ENCODE results near the gene NDUFB4.
"Not testable (repeated sequence)": the region's sequence is repeated elsewhere in the genome, so short reads cannot be mapped to it uniquely, and the experiment has no call there.

NDUFB4 gene

DNA sequence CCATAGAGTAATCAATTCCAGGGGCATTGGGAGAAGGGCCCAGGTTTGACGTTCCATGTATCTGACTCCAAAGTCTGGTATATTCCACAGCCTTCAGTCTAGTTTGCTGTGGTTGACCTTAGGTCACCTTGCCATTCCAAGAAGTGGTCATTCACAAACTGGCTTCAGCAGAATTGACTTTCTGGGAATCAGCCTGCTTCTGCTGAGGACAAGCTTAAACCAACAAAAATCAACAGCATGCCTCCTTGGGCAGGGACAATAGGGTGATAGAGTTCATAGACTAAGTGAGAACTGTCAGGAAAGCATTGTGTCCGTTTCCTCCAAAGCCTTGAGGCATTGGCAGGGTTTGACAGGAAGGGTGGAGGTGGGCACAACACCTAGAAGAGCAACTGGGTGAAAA is 24.1 kb upstream of the NDUFB4 start:
- DNase-seq: no peak

- DNase-seq: no peak
These were observed 8.7 kb upstream of the NDUFB4 start for GRCh38 chr3:120587332-120587975.

- no peak for DNase-seq
These were observed 384 bp upstream of the NDUFB4 start for GRCh38 chr3:120595788-120596115.

GRCh38 chr3:120596853-120597223 is 702 bp downstream of the NDUFB4 start:
- DNase-seq: no peak

DNA sequence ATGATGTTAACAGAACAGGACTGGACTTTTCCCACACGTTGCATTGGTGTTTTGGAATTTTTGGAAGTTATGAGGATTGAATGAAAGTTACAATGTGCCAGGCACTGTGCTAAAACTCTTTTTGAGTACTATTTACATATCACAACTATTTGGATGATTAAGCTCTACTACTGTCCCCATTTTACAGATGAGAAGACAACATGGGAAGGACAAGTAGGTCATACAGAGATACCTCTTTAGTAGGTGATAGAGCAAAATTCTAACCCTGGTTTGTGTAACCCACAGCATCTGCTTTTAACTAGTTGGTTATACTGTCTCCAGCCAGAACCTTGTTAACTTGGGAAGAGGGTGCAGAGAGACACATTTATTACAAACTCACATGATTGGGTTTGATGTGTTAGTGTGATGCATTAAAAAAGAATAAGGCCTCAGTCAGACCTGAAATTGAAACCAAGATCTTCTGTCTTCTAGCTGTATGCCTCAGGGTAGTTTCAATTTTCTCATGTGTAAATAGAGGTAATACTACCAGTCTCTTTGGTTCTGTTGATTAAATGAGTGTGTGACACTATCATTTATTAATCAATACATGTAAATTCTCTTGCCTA is 1.4 kb downstream of the NDUFB4 start:
- DNase-seq: no peak

- DNase-seq: no peak
These were observed 3.1 kb downstream of the NDUFB4 start for GRCh38 chr3:120599211-120599610.

GRCh38 chr3:120601554-120601953 is 5.4 kb downstream of the NDUFB4 start:
- no peak for DNase-seq

DNA sequence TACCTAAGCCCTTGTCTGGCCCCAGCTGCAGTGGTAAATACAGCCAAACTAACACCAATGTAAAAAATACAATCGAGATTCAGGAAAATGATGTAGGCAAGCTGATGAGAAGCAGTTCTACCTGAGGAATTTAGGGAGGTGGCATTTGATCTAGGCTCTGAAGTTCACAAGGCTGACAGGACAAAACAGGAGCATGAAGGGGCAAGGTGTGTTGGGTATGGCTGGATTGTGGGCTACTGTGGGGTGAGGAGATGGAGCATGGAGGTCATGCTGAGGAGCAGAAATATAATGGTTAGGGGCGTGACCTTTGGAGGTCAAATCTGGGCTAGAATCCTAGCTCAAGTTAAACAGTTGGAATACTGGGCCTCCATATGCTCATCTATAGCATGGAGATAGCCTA is 6.5 kb downstream of the NDUFB4 start:
- DNase-seq: no peak

DNA sequence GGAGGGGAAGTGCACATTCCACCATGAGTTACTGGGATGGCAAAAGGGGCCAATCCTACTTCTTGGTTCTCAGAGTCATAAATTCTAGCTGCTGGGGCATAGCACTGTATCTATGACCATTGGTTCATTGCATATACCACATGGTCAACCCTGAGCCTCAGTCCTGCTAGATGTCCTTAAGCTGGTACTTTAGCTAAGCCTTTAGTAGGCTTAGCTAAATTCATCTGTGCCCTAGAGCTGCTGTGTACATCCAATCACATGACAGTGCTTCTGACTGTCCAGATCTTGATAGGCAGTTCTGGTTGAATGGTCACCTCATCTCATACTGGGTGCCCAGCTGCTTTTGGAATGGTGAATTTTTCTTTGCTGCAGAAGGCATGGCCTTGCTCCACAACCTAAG is 8.2 kb downstream of the NDUFB4 start:
- DNase-seq: no peak

DNA sequence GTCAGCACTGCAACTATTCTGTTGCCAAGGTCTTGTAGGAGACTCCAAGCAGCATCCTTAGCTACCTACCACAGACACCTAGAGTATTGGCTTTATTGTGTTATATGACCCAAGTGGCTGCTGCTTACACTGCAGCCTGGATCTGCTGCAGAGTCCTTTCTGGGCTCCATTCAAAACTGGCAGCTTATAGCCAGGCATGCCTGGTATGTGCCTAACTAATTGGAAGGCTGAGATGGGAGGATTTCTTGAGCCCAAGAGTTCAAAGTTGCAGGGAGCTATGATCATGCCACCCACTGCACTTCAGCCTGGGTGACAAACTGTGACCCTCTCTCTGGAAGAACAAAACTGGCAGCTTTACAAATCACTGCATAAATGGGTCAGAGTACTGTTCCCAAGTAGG is 8.6 kb downstream of the NDUFB4 start:
- no peak for DNase-seq

GRCh38 chr3:120608506-120608905 is 12.4 kb downstream of the NDUFB4 start:
- DNase-seq: no peak

GRCh38 chr3:120614765-120615164 is 18.6 kb downstream of the NDUFB4 start:
- DNase-seq: no peak

- no peak for DNase-seq
These were observed 19.9 kb downstream of the NDUFB4 start for GRCh38 chr3:120615847-120616609.

GRCh38 chr3:120616745-120617144 is 20.6 kb downstream of the NDUFB4 start:
- DNase-seq: not testable (repeated sequence)

DNA sequence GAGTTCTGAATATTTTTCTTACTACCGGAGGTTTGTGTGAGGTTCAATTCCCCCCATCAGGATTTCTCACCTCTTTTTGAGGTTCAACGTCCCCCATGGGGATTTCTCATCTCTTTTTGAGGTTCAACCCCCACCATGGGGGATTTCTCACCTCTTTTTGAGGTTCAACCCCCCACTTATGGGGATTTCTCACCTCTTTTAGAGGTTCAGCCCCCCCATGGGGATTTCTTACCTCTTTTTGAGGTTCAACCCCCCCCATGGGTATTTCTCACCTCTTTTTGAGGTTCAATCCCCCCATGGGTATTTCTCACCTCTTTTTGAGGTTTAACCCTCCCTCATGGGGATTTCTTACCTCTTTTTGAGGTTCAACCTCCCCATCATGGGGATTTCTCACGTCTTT is 26.3 kb downstream of the NDUFB4 start:
- DNase-seq: no peak

DNA sequence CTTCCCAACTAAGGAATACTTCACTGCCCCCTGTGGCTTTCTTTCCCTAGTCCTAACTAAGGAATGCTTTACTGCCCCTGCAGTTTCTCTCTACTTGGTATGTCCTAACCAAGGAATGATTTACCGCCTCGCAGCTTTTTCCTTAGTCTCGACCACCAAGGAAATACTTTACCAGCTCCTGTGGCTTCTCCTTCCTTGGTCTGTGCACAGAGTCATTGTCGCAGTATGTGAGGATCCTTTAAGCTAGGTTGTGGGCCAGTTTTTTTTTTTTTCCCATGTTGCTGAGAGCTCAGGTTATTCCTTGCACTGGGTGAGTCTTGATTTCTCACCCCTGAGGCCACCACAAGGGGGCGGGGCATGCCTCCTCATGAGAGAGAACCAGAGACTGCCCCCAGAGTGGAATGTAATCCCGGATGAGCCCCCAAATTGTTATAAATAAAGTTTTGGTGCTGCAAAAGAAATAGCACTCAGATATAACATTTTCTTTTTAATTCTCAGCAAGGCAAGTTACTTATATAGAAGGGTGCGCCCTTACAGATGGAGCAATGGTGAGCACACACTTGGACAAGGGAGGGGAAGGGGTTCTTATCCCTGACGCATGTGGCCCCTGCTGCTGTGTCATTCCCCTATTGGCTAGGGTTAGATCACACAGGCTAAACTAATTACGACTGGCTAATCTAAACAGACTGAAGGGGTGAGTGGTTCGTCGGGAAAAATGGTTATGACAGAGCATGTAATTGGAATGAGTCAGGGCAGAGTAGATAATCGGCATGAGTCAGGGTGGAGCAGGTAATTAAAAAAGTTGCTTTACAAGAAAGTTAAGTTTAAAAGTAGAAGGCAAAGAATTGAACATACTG is 27.0 kb downstream of the NDUFB4 start:
- peak; percentile 46 for DNase-seq

GRCh38 chr3:120623727-120624093 is 27.6 kb downstream of the NDUFB4 start:
- DNase-seq: no peak

- no peak for DNase-seq
These were observed 29.0 kb downstream of the NDUFB4 start for GRCh38 chr3:120625159-120625586.

GRCh38 chr3:120634539-120634938 is 38.4 kb downstream of the NDUFB4 start:
- no peak for DNase-seq

- no peak for DNase-seq
These were observed 40.8 kb downstream of the NDUFB4 start for GRCh38 chr3:120636795-120637401.

- DNase-seq: no peak
These were observed 41.9 kb downstream of the NDUFB4 start for GRCh38 chr3:120637851-120638559.

DNA sequence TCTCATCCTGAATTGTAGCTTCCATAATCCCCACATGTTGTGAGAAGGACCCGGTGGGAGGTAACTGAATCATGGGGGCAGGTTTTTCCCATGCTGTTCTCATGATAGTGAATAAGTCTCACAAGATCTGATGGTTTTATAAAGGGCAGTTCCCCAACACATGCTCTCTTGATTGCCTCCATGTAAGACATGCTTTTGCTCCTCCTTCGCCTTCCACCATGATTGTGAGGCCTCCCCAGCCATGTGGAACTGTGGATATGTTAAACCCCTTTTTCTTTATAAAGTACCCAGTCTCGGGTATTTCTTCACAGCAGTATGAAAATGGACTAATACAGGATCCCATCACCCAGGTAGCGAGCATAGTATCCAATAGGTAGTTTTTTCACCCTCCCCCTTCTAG is 42.7 kb downstream of the NDUFB4 start:
- DNase-seq: not testable (repeated sequence)
